SJSA1 (cell line): ENCODE results near the gene ADAMTS6. TPM values are rescaled to one million over a fixed set of nuclear protein-coding genes. Genes with fewer than 3 reads are reported as not detected.
A peak's percentile ranks its signal among the peaks of the same experiment; 100 is the strongest.

Experiments used
- DNase-seq, 2 experiments: peaks; one replicate each; pipeline ENCODE4 v3.0.0-alpha.2; 2015 to 2020; ENCODE audit warnings: low spot score in 2 of 2, low read depth in 1 of 2
- H3K27ac ChIP-seq: fragments of 250-450 bp; sonication (Bioruptor Pico); 2 replicates; pipeline ENCODE4 v1.5.1; 2020; ENCODE audit warnings: mild to moderate bottlenecking, moderate library complexity
- H3K27me3 ChIP-seq: fragments of 250-450 bp; sonication (Bioruptor Pico); replicated peaks from 2 replicates; pipeline ENCODE4 v1.5.1; 2020; ENCODE audit warnings: mild to moderate bottlenecking, moderate library complexity
- H3K36me3 ChIP-seq: fragments of 250-450 bp; sonication (Bioruptor Pico); 2 replicates; pipeline ENCODE4 v1.5.1; 2020; ENCODE audit warnings: mild to moderate bottlenecking
- H3K4me1 ChIP-seq: fragments of 250-450 bp; sonication (Bioruptor Pico); replicated peaks from 2 replicates; pipeline ENCODE4 v1.6.1; 2021; ENCODE audit warnings: mild to moderate bottlenecking
- H3K4me3 ChIP-seq: fragments of 250-450 bp; sonication (Bioruptor Pico); 2 replicates; pipeline ENCODE4 v1.5.1; 2020; ENCODE audit warnings: mild to moderate bottlenecking
- H3K9me3 ChIP-seq: fragments of 250-450 bp; sonication (Bioruptor Pico); replicated peaks from 2 replicates; pipeline ENCODE4 v1.5.1; 2020; ENCODE audit warnings: mild to moderate bottlenecking
- total RNA-seq: library from RNA; depleted of rRNA; stranded (reverse); fragments of >200 nt; shearing (Covaris generic); gene quantifications from 2 replicates; pipeline ENCODE4 v1.2.3, GENCODE V29; 2014

ADAMTS6 gene
- total RNA-seq, 1 experiment from 2014 or later, result 4.1 TPM

DNA sequence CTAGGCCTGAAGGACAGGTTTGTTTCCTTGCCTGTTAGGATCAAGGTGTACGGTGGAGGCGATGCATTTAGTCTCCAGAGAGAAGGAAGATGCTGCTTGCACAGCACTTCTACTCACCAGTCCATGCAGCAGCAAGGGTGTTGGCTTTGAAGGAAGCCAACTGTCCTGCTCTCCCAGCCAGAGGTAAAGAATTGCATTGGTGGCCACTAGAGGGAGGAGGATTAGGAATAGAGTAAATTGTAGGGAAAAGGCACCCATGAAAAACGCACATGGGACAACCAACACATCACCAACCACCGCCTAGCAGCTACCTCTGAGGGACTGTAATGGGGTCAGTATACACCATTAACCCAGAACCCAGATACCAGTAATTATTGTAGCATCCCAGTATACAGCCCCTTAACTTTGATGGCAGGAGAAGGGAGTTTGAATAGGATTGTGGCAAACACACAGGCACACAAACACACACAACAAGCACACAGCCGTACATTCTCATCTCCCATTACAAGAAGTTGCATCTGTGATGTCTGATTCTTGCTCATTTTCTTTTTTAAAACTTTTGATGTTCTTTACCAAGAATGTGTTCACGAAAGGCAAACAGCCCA, 267.7 kb downstream of the ADAMTS6 start:
- Histone ChIP-seq H3K4me1 (peaks cover 10% of the 10 kb centered on the region), H3K9me3 (no peaks in the 10 kb centered on the region), H3K4me3 (no peak overlapping the region), H3K27ac (no peak overlapping the region), H3K36me3 (no peaks in the 10 kb centered on the region), H3K27me3 (no peaks in the 10 kb centered on the region)
- peak in 1 of 2 experiments; percentile 13 for DNase-seq

DNA sequence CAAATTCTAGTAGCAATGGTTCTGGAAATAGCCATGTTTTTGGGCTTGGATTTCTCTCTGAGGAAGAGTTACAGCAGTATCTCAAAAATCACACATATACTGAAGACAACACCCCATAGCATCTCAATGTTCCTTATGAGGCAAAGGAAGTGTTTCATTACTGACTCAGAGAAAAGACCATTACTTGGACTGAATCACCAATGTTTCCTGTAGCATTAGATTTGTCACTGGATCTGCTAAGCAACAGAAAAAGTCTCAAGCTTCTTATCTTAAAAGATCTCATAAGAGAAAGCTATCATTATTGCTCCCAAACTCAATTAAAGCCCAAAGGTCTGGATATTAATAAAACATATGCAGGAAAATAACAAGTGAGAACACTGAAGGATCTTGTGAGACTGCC, 272.4 kb downstream of the ADAMTS6 start:
- Histone ChIP-seq H3K27me3 (no peaks in the 10 kb centered on the region), H3K4me1 (peaks cover 19% of the 10 kb centered on the region), H3K36me3 (no peaks in the 10 kb centered on the region), H3K4me3 (no peak overlapping the region), H3K9me3 (no peaks in the 10 kb centered on the region), H3K27ac (peak overlapping the region; percentile 79)
- DNase-seq, result peak in 1 of 2 experiments; percentile 47

DNA sequence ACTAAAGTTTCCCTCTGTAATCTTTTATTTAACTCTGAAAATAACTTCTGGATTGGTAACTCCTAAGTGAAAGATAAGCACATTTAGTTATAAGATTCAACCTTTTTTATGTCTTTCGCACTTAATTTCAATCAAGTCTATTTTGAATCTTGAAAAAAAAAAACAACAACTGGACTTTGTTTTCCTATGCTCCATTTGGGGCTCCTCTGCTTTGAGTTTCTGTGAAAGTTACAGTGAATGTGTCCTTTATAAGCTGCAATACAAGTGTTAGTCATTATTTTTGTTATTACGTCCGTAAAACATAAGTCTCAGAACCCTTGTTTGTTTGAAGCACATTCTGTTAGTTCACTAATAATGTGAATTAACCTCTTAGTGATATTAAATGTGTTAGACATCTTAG, 276.8 kb downstream of the ADAMTS6 start:
- H3K27ac ChIP-seq, result peak overlapping the region; percentile 27

DNA sequence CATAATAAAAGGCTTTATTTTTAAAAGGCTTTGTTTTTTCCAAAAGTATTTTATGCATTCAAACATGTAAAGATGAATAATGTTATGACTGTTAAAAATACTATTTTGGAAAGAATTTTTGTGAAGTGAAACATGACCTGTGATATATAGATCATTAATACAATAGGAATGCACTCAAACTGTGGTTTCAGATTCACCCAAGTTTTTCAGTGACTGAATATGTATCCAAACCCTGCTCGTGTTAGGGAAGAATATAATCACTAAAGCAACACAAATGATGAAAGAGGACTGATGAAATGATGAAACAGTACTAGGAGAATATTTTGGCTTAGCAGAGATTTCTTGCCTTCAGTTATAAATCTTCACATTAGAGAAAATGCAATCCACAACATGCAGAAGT, 278.0 kb downstream of the ADAMTS6 start:
- peak overlapping the region; percentile 20; the same call in 1 of the 2 replicates for H3K27ac ChIP-seq
- no peak for DNase-seq
- no peaks in the 10 kb centered on the region for H3K27me3 ChIP-seq
- no peaks in the 10 kb centered on the region for H3K9me3 ChIP-seq
- H3K4me1 ChIP-seq, result peaks cover 32% of the 10 kb centered on the region
- H3K36me3 ChIP-seq, result no peaks in the 10 kb centered on the region
- H3K4me3 ChIP-seq, result no peak overlapping the region

More for the DNA sequence above, 276.8 kb downstream of the ADAMTS6 start:
- no peaks in the 10 kb centered on the region for H3K27me3 ChIP-seq
- H3K9me3 ChIP-seq, result no peaks in the 10 kb centered on the region
- H3K4me3 ChIP-seq, result no peak overlapping the region
- peaks cover 33% of the 10 kb centered on the region for H3K4me1 ChIP-seq
- peak in 1 of 2 experiments; percentile 13 for DNase-seq
- H3K36me3 ChIP-seq, result no peaks in the 10 kb centered on the region

DNA sequence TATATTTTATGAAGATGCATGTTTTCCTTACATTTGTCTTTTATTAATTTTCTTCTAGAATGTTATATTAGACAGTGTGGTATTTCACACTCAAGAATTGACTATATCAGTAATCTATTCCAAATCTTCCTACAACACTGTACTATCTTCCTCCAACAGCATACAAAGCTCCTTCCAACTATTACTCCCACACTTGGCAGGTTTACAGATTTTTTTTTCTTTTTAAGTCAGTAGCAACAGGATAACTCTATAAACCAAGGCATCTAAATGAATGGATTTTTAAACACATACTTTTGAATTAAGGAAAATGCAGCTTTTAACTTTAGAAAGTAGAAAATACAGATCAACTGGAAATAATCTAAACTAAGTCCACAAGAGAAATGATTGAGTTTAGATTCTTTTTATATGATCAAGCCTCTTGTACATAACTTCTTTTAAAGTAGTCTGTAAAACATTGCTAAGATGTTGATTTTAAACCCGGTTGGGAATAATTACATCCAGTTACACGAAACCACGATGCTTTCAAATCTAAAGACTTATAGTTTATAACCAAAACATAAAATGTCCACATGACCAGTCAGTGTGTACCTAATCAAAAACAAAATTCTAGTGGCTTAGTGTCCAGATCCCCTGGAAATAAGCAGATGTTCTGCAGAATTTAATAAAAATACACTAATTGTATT, 281.6 kb downstream of the ADAMTS6 start:
- Histone ChIP-seq H3K27me3 (no peaks in the 10 kb centered on the region), H3K4me3 (no peak overlapping the region), H3K4me1 (peaks cover 49% of the 10 kb centered on the region), H3K27ac (peak overlapping the region; percentile 84), H3K9me3 (no peaks in the 10 kb centered on the region), H3K36me3 (no peaks in the 10 kb centered on the region)
- peak in 1 of 2 experiments; percentile 44 for DNase-seq

DNA sequence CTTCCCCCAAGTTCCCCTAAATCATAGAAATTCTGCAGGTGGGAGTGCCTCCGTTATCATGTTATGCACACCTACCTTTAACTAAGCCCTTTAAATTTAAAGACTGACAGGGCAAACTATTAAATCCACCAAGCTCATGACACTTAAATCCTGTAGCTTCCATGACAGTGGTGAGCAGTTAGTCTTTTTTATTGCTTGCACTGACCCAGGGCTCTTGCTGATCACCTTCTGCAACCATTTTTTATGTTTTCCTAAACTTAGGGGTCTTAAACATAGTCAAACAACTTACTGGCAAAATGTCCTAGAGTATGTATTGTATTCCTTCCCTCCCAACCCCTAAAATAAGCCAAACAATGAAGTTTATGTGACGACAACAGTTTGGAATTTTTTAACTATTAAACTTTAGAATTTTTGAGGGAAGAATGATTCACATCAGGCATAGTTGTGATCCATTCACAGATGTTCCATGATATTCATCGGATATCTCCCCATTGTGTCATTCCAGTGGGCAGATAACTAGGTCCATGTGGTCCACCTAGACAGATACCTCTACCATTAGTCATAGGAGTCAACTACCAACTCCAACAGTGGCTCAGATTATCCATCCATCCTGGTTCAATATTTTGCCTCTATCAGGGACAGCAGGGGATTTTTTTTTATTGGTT, 283.1 kb downstream of the ADAMTS6 start:
- H3K27me3 ChIP-seq, result no peaks in the 10 kb centered on the region
- peaks cover 36% of the 10 kb centered on the region for H3K4me1 ChIP-seq
- peak; percentile 81 to 94 for DNase-seq
- no peaks in the 10 kb centered on the region for H3K9me3 ChIP-seq
- H3K36me3 ChIP-seq, result no peaks in the 10 kb centered on the region
- H3K4me3 ChIP-seq, result no peak overlapping the region
- peak overlapping the region; percentile 93 for H3K27ac ChIP-seq

DNA sequence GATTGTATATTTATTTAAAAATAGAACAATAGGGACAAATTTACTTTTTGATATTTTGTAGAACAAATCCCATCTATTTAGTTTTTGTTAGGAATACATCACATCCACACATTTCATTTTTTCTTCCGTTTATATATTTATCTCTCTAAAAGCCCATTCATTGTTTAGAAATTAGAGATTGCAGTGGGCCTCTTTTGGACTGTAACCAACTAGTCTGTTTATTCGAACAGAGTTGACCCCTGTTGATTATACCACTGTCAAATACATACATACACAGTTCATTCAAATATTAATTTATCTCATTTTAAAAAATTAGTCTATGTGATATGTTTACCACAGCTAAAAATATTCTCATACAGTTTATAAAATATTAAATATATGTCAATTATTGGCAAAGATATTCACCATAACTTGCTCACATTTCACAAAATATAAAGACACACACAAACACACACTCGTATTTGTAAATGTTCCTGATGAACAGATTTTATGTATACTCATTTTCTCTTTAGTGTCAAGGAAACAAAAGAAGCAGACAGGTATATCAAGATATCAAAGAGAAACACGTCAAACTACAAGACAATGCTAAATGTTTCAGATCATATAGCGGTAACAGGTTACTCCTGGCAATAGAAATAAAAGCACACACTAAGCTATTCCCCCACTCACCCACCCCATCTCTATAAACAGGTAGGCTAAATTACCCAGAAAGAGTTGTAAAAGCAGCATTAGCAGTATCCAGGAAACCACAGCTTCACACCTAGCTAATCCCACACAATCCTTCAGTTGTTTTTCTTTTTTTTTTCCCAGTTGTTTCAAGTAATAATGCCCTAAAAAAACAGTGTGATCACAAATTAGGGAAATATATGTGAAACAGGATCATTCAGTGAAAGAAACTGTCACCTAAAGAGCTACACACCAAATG, 283.9 kb downstream of the ADAMTS6 start:
- DNase-seq, result no peak
- no peak overlapping the region for H3K4me3 ChIP-seq
- no peaks in the 10 kb centered on the region for H3K27me3 ChIP-seq
- H3K4me1 ChIP-seq, result peaks cover 35% of the 10 kb centered on the region
- H3K36me3 ChIP-seq, result no peaks in the 10 kb centered on the region
- H3K9me3 ChIP-seq, result no peaks in the 10 kb centered on the region
- peak overlapping the region; percentile 93 for H3K27ac ChIP-seq

DNA sequence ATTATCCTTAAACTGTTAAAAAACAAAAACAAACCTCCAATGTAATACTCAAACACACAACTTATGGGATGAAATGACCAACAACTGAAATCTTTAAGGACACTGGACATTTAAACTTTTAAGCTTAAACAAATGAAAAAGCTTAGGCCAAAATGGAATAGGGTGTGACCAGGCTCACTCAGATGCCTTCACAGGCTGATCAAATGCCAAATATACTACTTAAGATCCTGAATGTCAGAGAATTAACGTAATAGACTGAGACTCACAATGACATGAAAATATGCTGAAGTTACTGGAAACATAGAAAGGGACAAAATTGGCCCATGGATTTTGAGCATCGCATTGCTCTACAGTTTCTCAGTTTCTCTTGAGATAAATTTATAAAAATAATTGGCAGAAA, 286.8 kb downstream of the ADAMTS6 start:
- Histone ChIP-seq H3K27me3 (no peaks in the 10 kb centered on the region), H3K27ac (no peak overlapping the region), H3K4me1 (peaks cover 48% of the 10 kb centered on the region), H3K9me3 (no peaks in the 10 kb centered on the region), H3K4me3 (no peak overlapping the region), H3K36me3 (no peaks in the 10 kb centered on the region)
- no peak for DNase-seq

DNA sequence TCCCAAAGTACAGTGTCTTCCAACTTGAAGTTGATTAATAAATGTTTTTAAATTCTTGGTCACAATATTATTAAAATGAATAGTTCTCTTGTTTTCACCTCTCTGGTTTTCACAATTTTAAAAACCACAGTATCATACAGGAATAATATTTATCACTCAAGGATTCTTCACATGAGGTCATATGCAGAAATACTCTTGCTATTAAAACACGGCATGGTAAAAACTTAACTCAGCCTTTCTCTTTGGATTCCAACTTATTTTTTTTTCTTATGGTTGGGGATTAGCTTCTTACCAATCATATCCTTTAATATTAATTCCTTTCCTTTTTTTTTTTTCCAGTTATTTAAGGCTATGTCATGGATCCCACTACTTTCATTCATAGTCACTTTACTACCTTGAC, 289.4 kb downstream of the ADAMTS6 start:
- no peak for DNase-seq
- peaks cover 27% of the 10 kb centered on the region for H3K4me1 ChIP-seq
- H3K9me3 ChIP-seq, result no peaks in the 10 kb centered on the region

DNA sequence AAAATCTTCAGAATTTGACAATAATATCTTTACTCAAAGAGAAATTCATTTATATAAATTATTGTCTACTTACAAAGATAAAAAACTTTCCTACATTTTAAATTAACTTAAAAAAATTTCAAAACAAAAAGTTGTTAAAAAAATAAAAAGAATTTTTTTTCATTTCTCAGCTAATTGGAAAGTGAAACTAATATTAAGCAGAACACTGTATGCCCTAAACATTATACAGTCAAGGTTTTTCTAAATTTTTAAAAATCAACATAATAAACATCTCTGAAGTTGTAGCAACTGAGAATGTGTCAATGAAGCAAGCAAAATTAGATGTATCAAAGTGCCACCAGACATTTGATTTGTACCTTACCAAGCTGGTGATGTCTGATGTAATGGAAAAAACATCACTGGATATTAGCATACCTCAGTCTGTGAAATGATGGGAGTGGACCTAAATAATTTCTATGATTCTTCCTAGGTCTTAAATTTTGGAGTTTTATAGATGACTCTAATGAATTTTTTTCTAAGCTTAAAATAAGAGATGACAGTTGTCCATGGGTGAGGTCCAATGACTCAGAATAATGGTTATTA, 290.1 kb downstream of the ADAMTS6 start:
- peak overlapping the region; percentile 71 for H3K27ac ChIP-seq
- no peak overlapping the region for H3K4me3 ChIP-seq
- H3K9me3 ChIP-seq, result no peaks in the 10 kb centered on the region
- peaks cover 22% of the 10 kb centered on the region for H3K4me1 ChIP-seq
- H3K36me3 ChIP-seq, result no peaks in the 10 kb centered on the region
- no peaks in the 10 kb centered on the region for H3K27me3 ChIP-seq
- peak in 1 of 2 experiments; percentile 12 for DNase-seq

More for the DNA sequence above, 289.4 kb downstream of the ADAMTS6 start:
- no peaks in the 10 kb centered on the region for H3K36me3 ChIP-seq
- no peak overlapping the region for H3K4me3 ChIP-seq
- H3K27me3 ChIP-seq, result no peaks in the 10 kb centered on the region
- H3K27ac ChIP-seq, result no peak overlapping the region

DNA sequence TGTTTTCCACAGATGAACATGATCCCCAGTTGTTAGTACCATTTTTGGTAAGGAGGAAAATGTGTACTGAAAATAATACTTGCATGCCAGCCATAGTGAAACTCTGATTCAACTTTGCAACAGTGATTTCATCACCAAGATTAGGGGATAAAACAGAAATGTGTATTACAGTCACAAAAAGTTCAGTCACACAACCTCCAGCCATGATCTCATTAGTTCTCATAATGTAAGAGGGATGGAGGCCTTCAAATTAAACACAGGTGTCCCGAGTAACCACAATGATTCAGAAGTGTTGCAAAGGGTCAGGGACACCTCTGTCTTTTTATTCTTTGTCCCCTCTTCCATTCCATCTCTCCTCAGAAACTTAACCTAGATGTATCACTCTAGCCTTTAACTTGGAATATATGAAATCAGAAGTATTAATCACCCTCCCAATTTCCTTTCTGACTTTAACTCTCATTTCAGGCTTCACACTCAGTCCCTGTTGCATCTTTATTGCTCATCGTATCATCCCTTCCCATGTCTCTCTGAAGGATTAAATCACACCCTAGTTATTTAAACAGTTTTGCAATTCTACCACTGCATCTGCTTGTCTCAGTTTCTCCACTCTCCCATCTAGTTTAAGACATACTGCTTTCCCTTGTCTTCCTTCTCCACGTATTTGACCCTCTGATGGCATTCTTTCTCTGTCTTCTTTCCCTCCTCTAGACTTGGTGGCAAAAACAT, 291.2 kb downstream of the ADAMTS6 start:
- Histone ChIP-seq H3K27me3 (no peaks in the 10 kb centered on the region), H3K36me3 (no peaks in the 10 kb centered on the region), H3K27ac (peak overlapping the region; percentile 71), H3K9me3 (no peaks in the 10 kb centered on the region), H3K4me3 (no peak overlapping the region), H3K4me1 (peaks cover 22% of the 10 kb centered on the region)
- peak in 1 of 2 experiments; percentile 64 for DNase-seq

DNA sequence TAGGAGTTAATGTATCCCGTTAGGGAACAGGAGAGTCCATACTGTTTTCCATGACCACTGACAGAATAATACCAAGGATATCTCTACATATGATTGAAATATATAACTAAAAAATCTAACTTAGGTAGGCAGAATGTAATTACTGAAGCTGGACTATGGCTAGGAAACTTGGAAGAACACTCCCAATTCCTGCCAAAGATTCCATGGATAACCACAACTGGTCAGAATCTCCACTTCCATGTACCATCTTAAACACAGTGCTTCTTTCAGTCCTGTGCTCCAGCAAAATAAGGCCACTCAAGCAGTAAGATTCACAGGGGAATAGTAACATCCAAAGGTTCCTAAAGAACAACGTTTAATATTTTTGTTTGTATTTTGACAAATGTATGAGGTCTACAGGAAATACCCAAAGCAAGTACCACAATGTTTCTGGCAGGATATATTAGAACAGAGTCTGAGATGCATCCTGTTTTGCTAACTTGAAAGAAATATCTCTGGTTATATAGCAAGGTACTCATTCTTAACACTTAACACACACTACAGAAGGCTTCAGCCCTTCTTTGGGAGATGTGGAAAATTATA, 295.0 kb downstream of the ADAMTS6 start:
- peaks cover 18% of the 10 kb centered on the region for H3K4me1 ChIP-seq
- no peak overlapping the region for H3K4me3 ChIP-seq
- H3K36me3 ChIP-seq, result no peaks in the 10 kb centered on the region
- no peaks in the 10 kb centered on the region for H3K27me3 ChIP-seq
- H3K27ac ChIP-seq, result no peak overlapping the region
- DNase-seq, result no peak
- no peaks in the 10 kb centered on the region for H3K9me3 ChIP-seq
